Activated CD8-positive, alpha-beta T cell treated with anti-CD3 and anti-CD28 coated beads for 36 hours (primary cell): ENCODE results near the gene WDFY2. TPM values are rescaled to one million over a fixed set of nuclear protein-coding genes. Genes with fewer than 3 reads are reported as not detected.
"Not testable (repeated sequence)": the region's sequence is repeated elsewhere in the genome, so short reads cannot be mapped to it uniquely, and the experiment has no call there.

Experiments
- ATAC-seq: fragments of 200-7000 bp; cut with Tn5 transposase; one replicate; pipeline ENCODE4 v1.10.0; 2021; ENCODE audit warnings: mild to moderate bottlenecking, moderate library complexity
- CTCF ChIA-PET: fragments of 350-600 bp; sonication (Branson Sonifier 250); formaldehyde crosslinking; loops from one replicate; lab custom pipeline; 2021; ENCODE audit warnings: antibody characterized with exemption; lab: Charles Lee
- POLR2A ChIA-PET: fragments of 350-600 bp; sonication (Branson Sonifier 250); formaldehyde crosslinking; loops from one replicate; lab custom pipeline; 2021; ENCODE audit warnings: antibody characterized with exemption; lab: Charles Lee
- DNase-seq: peaks from one replicate; pipeline ENCODE4 v3.0.0-alpha.2; 2020
- H3K27ac Mint-ChIP-seq: one replicate; pipeline ENCODE4 v1.8.0; 2021; ENCODE audit warnings: mild to moderate bottlenecking, mixed read lengths
- H3K27me3 Mint-ChIP-seq: one replicate; pipeline ENCODE4 v1.8.0; 2021; ENCODE audit warnings: mixed read lengths
- H3K36me3 Mint-ChIP-seq: one replicate; pipeline ENCODE4 v1.8.0; 2021; ENCODE audit warnings: low read depth, mixed read lengths
- H3K4me1 Mint-ChIP-seq: one replicate; pipeline ENCODE4 v1.8.0; 2021; ENCODE audit warnings: low read depth, mixed read lengths
- H3K4me3 Mint-ChIP-seq: one replicate; pipeline ENCODE4 v1.8.0; 2021; ENCODE audit warnings: mild to moderate bottlenecking, moderate library complexity, mixed read lengths
- H3K9me3 Mint-ChIP-seq: one replicate; pipeline ENCODE4 v1.8.0; 2021; ENCODE audit warnings: mixed read lengths
- CTCF ChIP-seq: fragments of 200-600 bp; IDR thresholded peaks from one replicate; pipeline ENCODE4 v1.8.0; 2022; ENCODE audit warnings: antibody characterized with exemption, mild to moderate bottlenecking
- intact Hi-C: fragments of 100-400 bp; cut with micrococcal nuclease; formaldehyde crosslinking; loops from one replicate; pipeline ENCODE4 v1.10.0; 2022
- total RNA-seq, 2 experiments: library from RNA; stranded (reverse); gene quantifications; one replicate each; pipeline ENCODE4 v1.2.3, GENCODE V29; 2021

WDFY2 gene
- total RNA-seq, 2 experiments from 2014 or later, result 11.2 to 11.6 TPM

DNA sequence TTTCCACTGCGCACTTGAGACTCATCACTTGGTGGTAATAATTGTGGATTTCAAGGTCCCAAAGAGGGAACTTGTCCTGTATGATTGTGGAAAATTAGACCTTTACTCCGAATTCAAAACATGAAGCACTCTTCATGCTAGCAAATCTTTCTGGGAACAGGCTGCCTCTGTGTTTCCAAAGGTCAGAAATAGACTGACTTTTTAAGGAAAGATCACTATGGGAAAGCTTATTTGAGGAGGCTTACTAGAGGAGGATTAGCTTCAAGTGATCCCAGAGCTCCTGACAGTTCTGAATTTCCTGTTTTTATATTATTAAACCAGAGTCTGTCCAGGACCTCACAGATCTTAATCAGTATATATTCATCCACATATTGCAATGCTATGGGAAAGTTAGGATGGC lies 5.5 kb downstream of the WDFY2 start:
- no peak for DNase-seq
- ATAC-seq, result no peak
- Mint-ChIP-seq H3K4me1 (peaks cover 52% of the 10 kb centered on the region), H3K36me3 (peaks cover 2% of the 10 kb centered on the region), H3K27ac (no peak overlapping the region), H3K4me3 (no peak overlapping the region), H3K27me3 (no peaks in the 10 kb centered on the region), H3K9me3 (no peaks in the 10 kb centered on the region)
- CTCF ChIA-PET, result interaction anchor here (1.1 kb wide), 1 partner anchor 242 kb away, joined by 3 read pairs; no protein-coding TSS in a partner anchor
- intact Hi-C loops, result loop anchor here (5.0 kb wide), 1 partner anchor 213 kb away; the partner anchor contains the start of gene DHRS12
- POLR2A ChIA-PET, result no interaction called here
- TF ChIP-seq CTCF, result no peak

GRCh38 chr13:51590231-51590970 lies 6.1 kb downstream of the WDFY2 start:
- ChIA-PET CTCF (no interaction called here), POLR2A (no interaction called here)
- no peak overlapping the region for H3K27ac Mint-ChIP-seq
- no peak for ATAC-seq
- H3K36me3 Mint-ChIP-seq, result peaks cover 2% of the 10 kb centered on the region
- H3K27me3 Mint-ChIP-seq, result no peaks in the 10 kb centered on the region
- TF ChIP-seq CTCF, result no peak
- H3K4me1 Mint-ChIP-seq, result peaks cover 54% of the 10 kb centered on the region
- no peak overlapping the region for H3K4me3 Mint-ChIP-seq
- DNase-seq, result no peak
- intact Hi-C loops, result no loop called here
- H3K9me3 Mint-ChIP-seq, result no peaks in the 10 kb centered on the region

GRCh38 chr13:51590971-51591627 lies 6.8 kb downstream of the WDFY2 start:
- Mint-ChIP-seq H3K4me1 (peaks cover 48% of the 10 kb centered on the region), H3K36me3 (no peaks in the 10 kb centered on the region), H3K27me3 (no peaks in the 10 kb centered on the region), H3K4me3 (no peak overlapping the region), H3K27ac (no peak overlapping the region), H3K9me3 (no peaks in the 10 kb centered on the region)
- TF ChIP-seq CTCF, result no peak
- ATAC-seq (no peak), DNase-seq (no peak)
- intact Hi-C loops, result no loop called here
- ChIA-PET POLR2A (no interaction called here), CTCF (no interaction called here)

- CTCF ChIA-PET, result interaction anchor here (1.2 kb wide), 1 partner anchor 20 kb away, joined by 4 read pairs; no protein-coding TSS in a partner anchor
- ATAC-seq, H3K4me3 Mint-ChIP-seq, POLR2A ChIA-PET, intact Hi-C loops, H3K27ac Mint-ChIP-seq, H3K36me3 Mint-ChIP-seq, H3K9me3 Mint-ChIP-seq, H3K27me3 Mint-ChIP-seq, DNase-seq: not testable (repeated sequence)
- peaks cover 44% of the 10 kb centered on the region for H3K4me1 Mint-ChIP-seq
Measured at GRCh38 chr13:51591938-51592337, 7.7 kb downstream of the WDFY2 start.

- ATAC-seq, result no peak
- Mint-ChIP-seq H3K27ac (no peak overlapping the region), H3K4me3 (no peak overlapping the region), H3K9me3 (no peaks in the 10 kb centered on the region), H3K36me3 (no peaks in the 10 kb centered on the region), H3K4me1 (peaks cover 31% of the 10 kb centered on the region), H3K27me3 (no peaks in the 10 kb centered on the region)
- ChIA-PET CTCF (no interaction called here), POLR2A (interaction anchor here (1.4 to 1.9 kb wide), 2 partner anchors 8 to 9 kb away, joined by 3 to 5 read pairs; no protein-coding TSS in a partner anchor)
- intact Hi-C loops, result no loop called here
- no peak for DNase-seq
- TF ChIP-seq CTCF, result no peak
Measured at GRCh38 chr13:51594432-51594831, 10.2 kb downstream of the WDFY2 start.
